HG02973 (cell line): ENCODE data around the gene ABCA5.
"Not testable (repeated sequence)": the region's sequence is repeated elsewhere in the genome, so short reads cannot be mapped to it uniquely, and the experiment has no call there.

ENCODE experiments used
- ATAC-seq: cut with Tn5 transposase; IDR thresholded peaks from one replicate; pipeline ENCODE4 v1.9.1; 2021; ENCODE audit warnings: moderate library complexity; ENCODE audit not compliant: unreplicated experiment

Gene ABCA5

GRCh38 chr17:69218986-69219385, 107.9 kb downstream of the ABCA5 start:
- ATAC-seq, result no peak

GRCh38 chr17:69213059-69213813, 113.7 kb downstream of the ABCA5 start:
- ATAC-seq, result no peak

- no peak for ATAC-seq
Observed at GRCh38 chr17:69208640-69209039, 118.3 kb downstream of the ABCA5 start.

GRCh38 chr17:69207151-69207550, 119.8 kb downstream of the ABCA5 start:
- no peak for ATAC-seq

DNA sequence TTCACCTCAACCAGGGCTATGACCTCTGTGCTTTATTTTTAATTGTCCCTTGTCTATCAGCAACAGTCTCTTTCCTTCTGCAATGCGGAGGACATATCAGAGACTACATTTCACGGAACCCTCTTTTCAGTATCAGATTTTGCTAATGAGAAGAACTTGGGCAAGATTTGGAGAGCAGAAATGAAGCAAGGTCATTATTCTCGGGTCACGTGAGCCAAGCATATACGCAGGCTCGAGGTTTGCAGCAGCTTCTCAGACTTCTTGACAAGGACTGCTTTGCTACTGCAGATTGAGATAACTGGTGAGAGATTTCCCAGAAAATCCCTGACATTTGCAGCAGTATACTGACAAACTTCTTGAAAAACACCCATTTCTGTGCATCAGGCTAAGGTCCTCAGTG, 128.7 kb downstream of the ABCA5 start:
- no peak for ATAC-seq

DNA sequence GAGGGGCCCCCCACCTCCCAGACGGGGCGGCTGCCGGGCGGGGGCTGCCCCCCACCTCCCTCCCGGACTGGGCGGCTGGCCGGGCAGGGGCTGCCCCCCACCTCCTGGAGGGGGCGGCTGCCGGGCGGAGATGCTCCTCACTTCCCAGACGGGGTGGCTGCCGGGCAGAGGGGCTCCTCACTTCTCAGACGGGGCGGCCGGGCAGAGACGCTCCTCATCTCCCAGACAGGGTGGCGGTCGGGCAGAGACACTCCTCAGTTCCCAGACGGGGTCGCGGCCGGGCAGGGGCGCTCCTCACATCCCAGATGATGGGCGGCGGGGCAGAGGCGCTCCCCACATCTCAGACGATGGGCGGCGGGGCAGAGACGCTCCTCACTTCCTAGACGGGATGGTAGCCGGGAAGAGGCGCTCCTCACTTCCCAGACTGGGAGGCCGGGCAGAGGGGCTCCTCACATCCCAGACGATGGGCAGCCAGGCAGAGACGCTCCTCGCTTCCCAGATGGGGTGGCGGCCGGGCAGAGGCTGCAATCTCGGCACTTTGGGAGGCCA, 130.8 kb downstream of the ABCA5 start:
- not testable (repeated sequence) for ATAC-seq
